Lower lobe of right lung (tissue), 2 donors: ENCODE measurements around the gene MTREX. TPM values are rescaled to one million over a fixed set of nuclear protein-coding genes. Genes with fewer than 3 reads are reported as not detected.

Experiments used
- ATAC-seq, 2 donors: fragments of 200-7000 bp; cut with Tn5 transposase; one replicate each; pipeline ENCODE4 v1.9.1; 2020 to 2022; ENCODE audit warnings: mild to moderate bottlenecking in 2 of 2, moderate library complexity in 2 of 2
- DNase-seq: peaks from one replicate; pipeline ENCODE4 v3.0.0-alpha.2; 2020
- H3K27ac ChIP-seq: fragments of 200-600 bp; one replicate; pipeline ENCODE4 v1.8.0; 2022
- H3K27me3 ChIP-seq: fragments of 200-600 bp; one replicate; pipeline ENCODE4 v1.8.0; 2022; ENCODE audit warnings: low read depth
- H3K36me3 ChIP-seq: fragments of 200-600 bp; one replicate; pipeline ENCODE4 v1.8.0; 2022; ENCODE audit warnings: mild to moderate bottlenecking
- H3K4me1 ChIP-seq: fragments of 200-600 bp; one replicate; pipeline ENCODE4 v1.8.0; 2022
- H3K4me3 ChIP-seq: fragments of 200-600 bp; one replicate; pipeline ENCODE4 v1.8.0; 2022; ENCODE audit warnings: mild to moderate bottlenecking
- H3K9me3 ChIP-seq: fragments of 200-600 bp; one replicate; pipeline ENCODE4 v1.8.0; 2022
- intact Hi-C: fragments of 100-400 bp; cut with DNase I; formaldehyde crosslinking; loops from one replicate; pipeline ENCODE4 v1.11.0; 2022
- long read RNA-seq: library from polyadenylated mRNA; unstranded; transcript quantifications from one replicate; pipeline ENCODE4 v2.0.0, GENCODE V29; 2021
- total RNA-seq: library from RNA; stranded (reverse); fragmentation: NEBNext Ultra II Directional; extraction: Animal tissue kit (Norgen Biotek cat#: 25700); gene quantifications from one replicate; pipeline ENCODE4 v1.2.1, GENCODE V29; 2021
- TF ChIP-seq, protein P1 (sequence below): fragments of 200-600 bp; IDR thresholded peaks from one replicate; pipeline ENCODE4 v1.8.0; 2022; ENCODE audit warnings: antibody characterized with exemption, mild to moderate bottlenecking
- donor health status: DM: no; HTN: yes; CAD: no; lungs with severe emphysema.

Gene MTREX
- total RNA-seq: 57.0 TPM
- long read RNA-seq, full-length matches to known transcripts: 18 of 28 reads
- long read RNA-seq, partial matches to known transcripts: 4 of 28 reads
- long read RNA-seq, other reads (novel, unspliced or antisense): 6 of 28 reads

DNA sequence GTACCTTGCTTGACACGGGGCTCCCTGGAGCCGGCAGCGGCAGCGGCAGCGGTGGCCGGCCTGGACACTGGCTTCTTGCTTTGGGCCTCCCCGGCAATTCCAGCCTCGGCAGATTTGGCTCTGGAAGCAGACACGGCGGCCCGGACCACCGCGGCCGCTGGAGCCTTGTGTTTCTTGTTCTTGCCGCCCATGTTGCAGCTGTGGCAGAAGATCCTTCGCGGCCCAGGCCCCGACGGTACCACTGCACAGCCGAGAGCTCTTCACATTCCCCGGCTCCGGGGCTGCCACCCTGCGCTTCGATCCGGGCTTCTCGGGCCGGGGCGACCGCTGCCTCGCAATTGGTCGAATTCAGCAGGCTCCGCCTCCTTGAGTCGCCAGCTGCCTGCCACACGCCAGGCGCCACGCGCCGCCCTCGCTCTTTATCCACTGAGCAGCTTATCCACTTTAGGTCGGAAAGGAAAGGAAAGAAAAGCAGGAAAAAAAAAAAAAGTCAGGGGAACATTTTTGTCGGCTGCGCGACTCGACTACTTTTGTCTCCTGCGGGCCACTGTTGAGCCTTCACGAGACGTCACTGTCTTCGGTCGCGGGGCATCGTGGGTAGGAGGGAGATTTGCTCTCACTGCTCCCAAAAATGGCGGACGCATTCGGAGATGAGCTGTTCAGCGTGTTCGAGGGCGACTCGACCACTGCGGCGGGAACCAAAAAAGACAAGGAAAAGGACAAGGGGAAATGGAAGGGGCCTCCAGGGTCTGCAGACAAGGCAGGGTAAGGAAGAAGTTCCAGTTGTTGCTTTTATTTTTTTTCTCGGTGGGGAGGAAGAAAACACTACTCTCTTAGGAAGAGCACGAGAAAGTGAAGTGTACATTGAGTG is at the start of gene MTREX, which contains the start of gene DHX29:
MTREX (plus strand) TSS at position 607 of the 871 bp plus-strand sequence; CDS start at position 632, 25 bp downstream.
DHX29 (minus strand) TSS at position 312 of the 871 bp plus-strand sequence; CDS start at position 191, 121 bp downstream.
- H3K9me3 ChIP-seq: no peaks in the 10 kb centered on the region
- H3K4me1 ChIP-seq: peaks cover 70% of the 10 kb centered on the region
- H3K36me3 ChIP-seq: no peaks in the 10 kb centered on the region
- peak within 1 kb of the TSS; percentile 97 for H3K27ac ChIP-seq
- TF ChIP-seq, protein P1, sequence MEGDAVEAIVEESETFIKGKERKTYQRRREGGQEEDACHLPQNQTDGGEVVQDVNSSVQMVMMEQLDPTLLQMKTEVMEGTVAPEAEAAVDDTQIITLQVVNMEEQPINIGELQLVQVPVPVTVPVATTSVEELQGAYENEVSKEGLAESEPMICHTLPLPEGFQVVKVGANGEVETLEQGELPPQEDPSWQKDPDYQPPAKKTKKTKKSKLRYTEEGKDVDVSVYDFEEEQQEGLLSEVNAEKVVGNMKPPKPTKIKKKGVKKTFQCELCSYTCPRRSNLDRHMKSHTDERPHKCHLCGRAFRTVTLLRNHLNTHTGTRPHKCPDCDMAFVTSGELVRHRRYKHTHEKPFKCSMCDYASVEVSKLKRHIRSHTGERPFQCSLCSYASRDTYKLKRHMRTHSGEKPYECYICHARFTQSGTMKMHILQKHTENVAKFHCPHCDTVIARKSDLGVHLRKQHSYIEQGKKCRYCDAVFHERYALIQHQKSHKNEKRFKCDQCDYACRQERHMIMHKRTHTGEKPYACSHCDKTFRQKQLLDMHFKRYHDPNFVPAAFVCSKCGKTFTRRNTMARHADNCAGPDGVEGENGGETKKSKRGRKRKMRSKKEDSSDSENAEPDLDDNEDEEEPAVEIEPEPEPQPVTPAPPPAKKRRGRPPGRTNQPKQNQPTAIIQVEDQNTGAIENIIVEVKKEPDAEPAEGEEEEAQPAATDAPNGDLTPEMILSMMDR: no peak
- DNase-seq: peak; percentile 94
- peak within 1 kb of the TSS; percentile 89 for H3K4me3 ChIP-seq
- ATAC-seq: peak; percentile 98 to 99
- no peaks in the 10 kb centered on the region for H3K27me3 ChIP-seq
- intact Hi-C loops: no loop called here

DNA sequence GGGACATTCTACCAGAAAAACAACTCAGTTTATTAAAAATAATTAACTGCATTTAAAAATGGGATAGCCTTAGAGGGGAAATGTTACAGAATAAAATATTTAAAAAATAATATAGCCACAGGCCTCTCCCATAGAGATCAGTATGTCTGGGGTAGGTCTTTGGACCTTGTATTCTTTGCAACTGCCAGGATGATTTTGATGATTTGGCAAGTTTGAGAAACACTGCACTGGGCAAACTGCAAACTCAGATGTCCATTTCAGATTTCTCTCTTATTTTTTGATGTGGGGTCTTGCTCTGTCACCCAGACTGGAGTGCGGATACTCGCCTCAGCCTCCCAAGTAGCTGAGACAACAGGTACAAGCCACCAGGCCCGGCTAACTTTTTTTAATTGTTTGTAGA is 49.5 kb upstream of the MTREX start:
- intact Hi-C loops: no loop called here
- Histone ChIP-seq H3K27ac (no peak overlapping the region), H3K36me3 (peaks cover 92% of the 10 kb centered on the region), H3K9me3 (no peaks in the 10 kb centered on the region), H3K4me3 (no peak overlapping the region), H3K27me3 (no peaks in the 10 kb centered on the region), H3K4me1 (no peaks in the 10 kb centered on the region)
- ATAC-seq: no peak
- no peak for DNase-seq
- TF ChIP-seq, protein P1: no peak

DNA sequence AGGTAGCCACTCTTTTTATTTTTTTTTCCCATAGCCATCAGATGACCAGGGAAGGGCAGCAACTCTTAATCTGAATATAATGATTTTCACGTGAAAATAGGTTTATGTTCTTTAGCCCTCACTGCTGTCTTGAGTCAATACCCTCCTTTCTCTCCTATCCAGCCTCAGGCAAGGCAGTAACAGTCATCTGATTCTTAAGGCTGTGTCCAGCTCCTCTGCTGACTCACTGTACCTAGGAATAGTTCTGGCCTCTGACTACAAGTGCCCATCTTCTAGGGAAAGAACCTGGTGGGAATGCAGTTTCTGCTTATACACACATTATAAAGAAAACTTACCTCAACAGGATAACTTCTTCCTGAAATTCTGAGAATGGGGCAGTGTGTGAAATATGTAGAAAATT is 31.0 kb upstream of the MTREX start:
- intact Hi-C loops: no loop called here
- Histone ChIP-seq H3K27me3 (no peaks in the 10 kb centered on the region), H3K4me3 (no peak overlapping the region), H3K27ac (no peak overlapping the region), H3K36me3 (peaks cover 99% of the 10 kb centered on the region), H3K4me1 (no peaks in the 10 kb centered on the region), H3K9me3 (no peaks in the 10 kb centered on the region)
- TF ChIP-seq, protein P1: no peak
- ATAC-seq (no peak), DNase-seq (no peak)

DNA sequence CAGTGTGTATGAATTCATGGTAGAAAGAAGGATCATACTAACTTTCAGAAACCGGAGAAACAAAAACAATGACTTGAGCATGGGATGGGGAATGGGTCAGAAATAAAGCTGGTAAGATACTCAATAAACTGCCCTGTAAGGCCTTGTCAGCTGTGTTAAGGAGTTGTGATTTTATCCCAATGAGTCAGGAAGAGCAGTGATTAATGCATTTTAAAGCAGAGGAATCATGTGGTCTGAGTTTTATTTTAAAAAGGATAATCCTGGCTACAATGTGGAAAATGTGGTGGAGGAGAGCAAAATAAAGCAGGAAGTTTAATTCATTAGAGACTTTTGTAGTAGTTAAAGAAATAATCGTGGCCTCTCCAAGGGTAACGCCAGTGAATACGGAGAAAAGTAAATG is 29.0 kb upstream of the MTREX start:
- ATAC-seq: no peak
- no peaks in the 10 kb centered on the region for H3K27me3 ChIP-seq
- no peak for DNase-seq
- no peak overlapping the region for H3K4me3 ChIP-seq
- intact Hi-C loops: no loop called here
- TF ChIP-seq, protein P1: no peak
- no peaks in the 10 kb centered on the region for H3K4me1 ChIP-seq
- H3K27ac ChIP-seq: no peak overlapping the region
- no peaks in the 10 kb centered on the region for H3K9me3 ChIP-seq
- H3K36me3 ChIP-seq: peaks cover 99% of the 10 kb centered on the region

DNA sequence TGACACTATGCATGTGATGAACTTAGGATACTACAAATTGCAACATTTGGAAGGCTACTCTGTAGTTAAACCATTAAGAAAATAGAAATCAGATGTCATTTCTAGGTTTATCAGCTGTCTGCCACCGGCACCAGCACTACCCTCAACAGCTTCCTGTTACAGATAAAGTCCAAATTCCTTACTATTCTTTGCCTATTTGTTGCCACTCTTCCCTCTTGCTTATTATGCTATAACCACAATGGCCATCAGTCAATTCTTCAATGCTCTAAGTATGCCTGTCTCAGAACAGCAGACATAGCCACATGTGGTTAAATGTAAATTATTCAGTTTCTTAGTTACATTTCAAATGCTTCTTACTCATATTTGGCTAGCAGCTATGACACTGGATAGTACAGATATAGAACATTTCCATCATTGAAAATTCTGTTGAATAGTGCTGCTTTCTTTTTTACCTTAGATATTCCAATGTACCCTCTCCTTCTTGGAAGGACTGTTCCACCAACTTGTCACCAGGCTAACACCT is 21.3 kb upstream of the MTREX start:
- ATAC-seq (no peak), DNase-seq (no peak)
- Histone ChIP-seq H3K27me3 (no peaks in the 10 kb centered on the region), H3K36me3 (peaks cover 99% of the 10 kb centered on the region), H3K27ac (no peak overlapping the region), H3K4me3 (no peak overlapping the region), H3K4me1 (no peaks in the 10 kb centered on the region), H3K9me3 (no peaks in the 10 kb centered on the region)
- TF ChIP-seq, protein P1: no peak
- intact Hi-C loops: no loop called here
